ENCODE measurements around the gene HLA-DQB1.

- TF ChIP-seq CTCF (IDR thresholded peaks at IDR 0.05) (no peak), POLR2A (IDR thresholded peaks at IDR 0.05) (no peak), POLR2AphosphoS5 (IDR thresholded peaks at IDR 0.05) (no peak)
Measured at GRCh38 chr6:32709625-32710024, 43.2 kb upstream of the HLA-DQB1 start.
